ENCODE data around the gene TP73. TPM values are rescaled to one million over a fixed set of nuclear protein-coding genes. Genes with fewer than 3 reads are reported as not detected.

TP73 gene
- total RNA-seq, 1 donor from 2014 or later, result not detected

GRCh38 chr1:3783651-3784474 is 131.5 kb downstream of the TP73 start:
- H3K9me3 ChIP-seq (ENCODE audit: control insufficient read depth in 3 of 3, low read length in 3 of 3), result no peaks in the 10 kb centered on the region
- H3K4me3 ChIP-seq (ENCODE audit: low read length in 3 of 3), result no peak overlapping the region
- H3K27me3 ChIP-seq (ENCODE audit: control insufficient read depth in 3 of 3, insufficient read depth in 3 of 3, low read length in 3 of 3), result no peaks in the 10 kb centered on the region
- H3K9ac ChIP-seq (ENCODE audit: low read depth in 1 of 3, low read length in 3 of 3), result no peak overlapping the region
- no peak overlapping the region for H3K27ac ChIP-seq (ENCODE audit: low read depth, low read length)
- peaks cover 74 to 88% (median 75%) of the 10 kb centered on the region in 3 donors for H3K36me3 ChIP-seq (ENCODE audit: control insufficient read depth in 3 of 3, insufficient read depth in 3 of 3, low read length in 3 of 3)
- H3K4me1 ChIP-seq (ENCODE audit: control insufficient read depth in 3 of 3, insufficient read depth in 3 of 3, low read length in 3 of 3), result peaks cover 2 to 7% (median 6%) of the 10 kb centered on the region in 3 donors

GRCh38 chr1:3785045-3785444 is 132.7 kb downstream of the TP73 start:
- H3K9me3 ChIP-seq (ENCODE audit: control insufficient read depth in 3 of 3, low read length in 3 of 3), result no peaks in the 10 kb centered on the region
- peaks cover 63 to 76% (median 67%) of the 10 kb centered on the region in 3 donors for H3K36me3 ChIP-seq (ENCODE audit: control insufficient read depth in 3 of 3, insufficient read depth in 3 of 3, low read length in 3 of 3)
- no peak overlapping the region for H3K4me3 ChIP-seq (ENCODE audit: low read length in 3 of 3)
- H3K4me1 ChIP-seq (ENCODE audit: control insufficient read depth in 3 of 3, insufficient read depth in 3 of 3, low read length in 3 of 3), result peaks cover 8 to 12% (median 12%) of the 10 kb centered on the region in 3 donors
- H3K27me3 ChIP-seq (ENCODE audit: control insufficient read depth in 3 of 3, insufficient read depth in 3 of 3, low read length in 3 of 3), result no peaks in the 10 kb centered on the region
- no peak overlapping the region for H3K27ac ChIP-seq (ENCODE audit: low read depth, low read length)
- H3K9ac ChIP-seq (ENCODE audit: low read depth in 1 of 3, low read length in 3 of 3), result no peak overlapping the region

GRCh38 chr1:3785456-3786157 is 133.3 kb downstream of the TP73 start:
- no peaks in the 10 kb centered on the region for H3K9me3 ChIP-seq (ENCODE audit: control insufficient read depth in 3 of 3, low read length in 3 of 3)
- no peak overlapping the region for H3K9ac ChIP-seq (ENCODE audit: low read depth in 1 of 3, low read length in 3 of 3)
- H3K27me3 ChIP-seq (ENCODE audit: control insufficient read depth in 3 of 3, insufficient read depth in 3 of 3, low read length in 3 of 3), result no peaks in the 10 kb centered on the region
- H3K27ac ChIP-seq (ENCODE audit: low read depth, low read length), result no peak overlapping the region
- peaks cover 13 to 18% (median 14%) of the 10 kb centered on the region in 3 donors for H3K4me1 ChIP-seq (ENCODE audit: control insufficient read depth in 3 of 3, insufficient read depth in 3 of 3, low read length in 3 of 3)
- peaks cover 59 to 71% (median 61%) of the 10 kb centered on the region in 3 donors for H3K36me3 ChIP-seq (ENCODE audit: control insufficient read depth in 3 of 3, insufficient read depth in 3 of 3, low read length in 3 of 3)
- no peak overlapping the region for H3K4me3 ChIP-seq (ENCODE audit: low read length in 3 of 3)

Small RNA genes lying within 50 kb of the gene (small RNA-seq; reads per million reads assigned to genes)
- gene RF02197 (not detected), gene RN7SL574P (not detected)

Other genes with a start within 250 kb of the TP73 start
- gene ARHGEF16, start 197.9 kb upstream of the TP73 start, total RNA-seq, result 0.52 TPM
- gene MEGF6, start 41.0 kb upstream of the TP73 start, total RNA-seq, result 10.4 TPM
- gene TPRG1L, start 27.5 kb upstream of the TP73 start, total RNA-seq, result 17.2 TPM
- gene WRAP73, start 2.4 kb upstream of the TP73 start, total RNA-seq, result 13.0 TPM
- gene CCDC27, start 99.9 kb downstream of the TP73 start, total RNA-seq, result not detected
- 1.6 TPM for gene SMIM1, start 120.2 kb downstream of the TP73 start, total RNA-seq
- 28.7 TPM for gene LRRC47, start 144.0 kb downstream of the TP73 start, total RNA-seq
- 26.1 TPM for gene CEP104, start 204.7 kb downstream of the TP73 start, total RNA-seq
- 2.1 TPM for gene DFFB, start 205.0 kb downstream of the TP73 start, total RNA-seq
- gene C1orf174, start 247.8 kb downstream of the TP73 start, total RNA-seq, result 20.9 TPM